ENCODE data around the gene TEX10. TPM values are rescaled to one million over a fixed set of nuclear protein-coding genes. Genes with fewer than 3 reads are reported as not detected.

TEX10 gene
- total and polyA plus RNA-seq, 2 donors, result 13.6 to 35.0 TPM

- DNase-seq (ENCODE audit: low read depth in 6 of 9, low spot score in 9 of 9), result no peak
- H3K36me3 ChIP-seq (ENCODE audit: control insufficient read depth in 2 of 2, insufficient read depth in 2 of 2, low read length in 1 of 2), result no peaks in the 10 kb centered on the region
- H3K9me3 ChIP-seq (ENCODE audit: control insufficient read depth in 2 of 2, insufficient read depth in 1 of 2, low read length in 1 of 2), result peaks cover 2 to 4% of the 10 kb centered on the region in 2 donors
- H3K4me1 ChIP-seq (ENCODE audit: control insufficient read depth in 2 of 2, insufficient read depth in 2 of 2, low read length in 2 of 2), result no peaks in the 10 kb centered on the region
- 95% methylated on average over 4 of the region's 4 CpGs for WGBS
- H3K4me3 ChIP-seq (ENCODE audit: low read length in 2 of 2), result no peak overlapping the region
- H3K27ac ChIP-seq (ENCODE audit: low read depth in 1 of 2, low read length in 1 of 2), result no peak overlapping the region
- no peaks in the 10 kb centered on the region for H3K27me3 ChIP-seq (ENCODE audit: control insufficient read depth in 2 of 2, insufficient read depth in 1 of 2, low read length in 1 of 2)
Observed at GRCh38 chr9:100379862-100380261, 27.1 kb upstream of the TEX10 start.

GRCh38 chr9:100377015-100377414, 24.3 kb upstream of the TEX10 start:
- DNase-seq (ENCODE audit: low read depth in 6 of 9, low spot score in 9 of 9), result no peak
- H3K36me3 ChIP-seq (ENCODE audit: control insufficient read depth in 2 of 2, insufficient read depth in 2 of 2, low read length in 1 of 2), result no peaks in the 10 kb centered on the region
- WGBS, result 47% methylated on average over 5 of the region's 5 CpGs

GRCh38 chr9:100375658-100376057, 22.9 kb upstream of the TEX10 start:
- peaks cover 2 to 4% of the 10 kb centered on the region in 2 donors for H3K9me3 ChIP-seq (ENCODE audit: control insufficient read depth in 2 of 2, insufficient read depth in 1 of 2, low read length in 1 of 2)
- no peak overlapping the region for H3K27ac ChIP-seq (ENCODE audit: low read depth in 1 of 2, low read length in 1 of 2)
- H3K4me1 ChIP-seq (ENCODE audit: control insufficient read depth in 2 of 2, insufficient read depth in 2 of 2, low read length in 2 of 2), result no peaks in the 10 kb centered on the region
- H3K36me3 ChIP-seq (ENCODE audit: control insufficient read depth in 2 of 2, insufficient read depth in 2 of 2, low read length in 1 of 2), result no peaks in the 10 kb centered on the region
- no peaks in the 10 kb centered on the region for H3K27me3 ChIP-seq (ENCODE audit: control insufficient read depth in 2 of 2, insufficient read depth in 1 of 2, low read length in 1 of 2)
- WGBS, result 96% methylated on average over 5 of the region's 5 CpGs
- no peak for DNase-seq (ENCODE audit: low read depth in 6 of 9, low spot score in 9 of 9)
- no peak overlapping the region for H3K4me3 ChIP-seq (ENCODE audit: low read length in 2 of 2)

More at GRCh38 chr9:100377015-100377414, 24.3 kb upstream of the TEX10 start:
- Histone ChIP-seq H3K27me3 (ENCODE audit: control insufficient read depth in 2 of 2, insufficient read depth in 1 of 2, low read length in 1 of 2) (no peaks in the 10 kb centered on the region), H3K27ac (ENCODE audit: low read depth in 1 of 2, low read length in 1 of 2) (no peak overlapping the region), H3K4me3 (ENCODE audit: low read length in 2 of 2) (no peak overlapping the region), H3K9me3 (ENCODE audit: control insufficient read depth in 2 of 2, insufficient read depth in 1 of 2, low read length in 1 of 2) (peaks cover 2 to 4% of the 10 kb centered on the region in 2 donors), H3K4me1 (ENCODE audit: control insufficient read depth in 2 of 2, insufficient read depth in 2 of 2, low read length in 2 of 2) (no peaks in the 10 kb centered on the region)

GRCh38 chr9:100372648-100373047, 19.9 kb upstream of the TEX10 start:
- Histone ChIP-seq H3K4me3 (ENCODE audit: low read length in 2 of 2) (no peak overlapping the region), H3K27me3 (ENCODE audit: control insufficient read depth in 2 of 2, insufficient read depth in 1 of 2, low read length in 1 of 2) (no peaks in the 10 kb centered on the region), H3K36me3 (ENCODE audit: control insufficient read depth in 2 of 2, insufficient read depth in 2 of 2, low read length in 1 of 2) (no peaks in the 10 kb centered on the region), H3K4me1 (ENCODE audit: control insufficient read depth in 2 of 2, insufficient read depth in 2 of 2, low read length in 2 of 2) (no peaks in the 10 kb centered on the region), H3K27ac (ENCODE audit: low read depth in 1 of 2, low read length in 1 of 2) (no peak overlapping the region), H3K9me3 (ENCODE audit: control insufficient read depth in 2 of 2, insufficient read depth in 1 of 2, low read length in 1 of 2) (peaks cover 2 to 7% of the 10 kb centered on the region in 2 donors)
- DNase-seq (ENCODE audit: low read depth in 6 of 9, low spot score in 9 of 9), result no peak
- WGBS, result 99% methylated on average over 3 of the region's 3 CpGs

GRCh38 chr9:100370064-100370723, 17.5 kb upstream of the TEX10 start:
- peaks cover 0 to 4% of the 10 kb centered on the region in 2 donors for H3K9me3 ChIP-seq (ENCODE audit: control insufficient read depth in 2 of 2, insufficient read depth in 1 of 2, low read length in 1 of 2)
- WGBS, result 99% methylated on average over 7 of the region's 7 CpGs
- no peaks in the 10 kb centered on the region for H3K27me3 ChIP-seq (ENCODE audit: control insufficient read depth in 2 of 2, insufficient read depth in 1 of 2, low read length in 1 of 2)
- no peak for DNase-seq (ENCODE audit: low read depth in 6 of 9, low spot score in 9 of 9)
- no peaks in the 10 kb centered on the region for H3K36me3 ChIP-seq (ENCODE audit: control insufficient read depth in 2 of 2, insufficient read depth in 2 of 2, low read length in 1 of 2)
- H3K4me3 ChIP-seq (ENCODE audit: low read length in 2 of 2), result no peak overlapping the region
- H3K4me1 ChIP-seq (ENCODE audit: control insufficient read depth in 2 of 2, insufficient read depth in 2 of 2, low read length in 2 of 2), result no peaks in the 10 kb centered on the region
- H3K27ac ChIP-seq (ENCODE audit: low read depth in 1 of 2, low read length in 1 of 2), result no peak overlapping the region

- Histone ChIP-seq H3K9me3 (ENCODE audit: control insufficient read depth in 2 of 2, insufficient read depth in 1 of 2, low read length in 1 of 2) (peaks cover 0 to 9% of the 10 kb centered on the region in 2 donors), H3K4me1 (ENCODE audit: control insufficient read depth in 2 of 2, insufficient read depth in 2 of 2, low read length in 2 of 2) (no peaks in the 10 kb centered on the region), H3K27ac (ENCODE audit: low read depth in 1 of 2, low read length in 1 of 2) (no peak overlapping the region), H3K36me3 (ENCODE audit: control insufficient read depth in 2 of 2, insufficient read depth in 2 of 2, low read length in 1 of 2) (no peaks in the 10 kb centered on the region), H3K27me3 (ENCODE audit: control insufficient read depth in 2 of 2, insufficient read depth in 1 of 2, low read length in 1 of 2) (no peaks in the 10 kb centered on the region), H3K4me3 (ENCODE audit: low read length in 2 of 2) (no peak overlapping the region)
- 87% methylated on average over 9 of the region's 9 CpGs for WGBS
- DNase-seq (ENCODE audit: low read depth in 6 of 9, low spot score in 9 of 9), result no peak
Observed at GRCh38 chr9:100368672-100369071, 15.9 kb upstream of the TEX10 start.

- no peak for DNase-seq (ENCODE audit: low read depth in 6 of 9, low spot score in 9 of 9)
- Histone ChIP-seq H3K4me1 (ENCODE audit: control insufficient read depth in 2 of 2, insufficient read depth in 2 of 2, low read length in 2 of 2) (no peaks in the 10 kb centered on the region), H3K27me3 (ENCODE audit: control insufficient read depth in 2 of 2, insufficient read depth in 1 of 2, low read length in 1 of 2) (no peaks in the 10 kb centered on the region), H3K9me3 (ENCODE audit: control insufficient read depth in 2 of 2, insufficient read depth in 1 of 2, low read length in 1 of 2) (peaks cover 0 to 9% of the 10 kb centered on the region in 2 donors), H3K27ac (ENCODE audit: low read depth in 1 of 2, low read length in 1 of 2) (no peak overlapping the region), H3K36me3 (ENCODE audit: control insufficient read depth in 2 of 2, insufficient read depth in 2 of 2, low read length in 1 of 2) (no peaks in the 10 kb centered on the region), H3K4me3 (ENCODE audit: low read length in 2 of 2) (no peak overlapping the region)
- 97% methylated on average over 5 of the region's 5 CpGs for WGBS
Observed at GRCh38 chr9:100366121-100366520, 13.4 kb upstream of the TEX10 start.

GRCh38 chr9:100364013-100364412, 11.3 kb upstream of the TEX10 start:
- DNase-seq (ENCODE audit: low read depth in 6 of 9, low spot score in 9 of 9), result no peak
- no peaks in the 10 kb centered on the region for H3K4me1 ChIP-seq (ENCODE audit: control insufficient read depth in 2 of 2, insufficient read depth in 2 of 2, low read length in 2 of 2)
- peaks cover 0 to 9% of the 10 kb centered on the region in 2 donors for H3K9me3 ChIP-seq (ENCODE audit: control insufficient read depth in 2 of 2, insufficient read depth in 1 of 2, low read length in 1 of 2)
- H3K36me3 ChIP-seq (ENCODE audit: control insufficient read depth in 2 of 2, insufficient read depth in 2 of 2, low read length in 1 of 2), result no peaks in the 10 kb centered on the region
- no peak overlapping the region for H3K27ac ChIP-seq (ENCODE audit: low read depth in 1 of 2, low read length in 1 of 2)
- 98% methylated on average over 8 of the region's 8 CpGs for WGBS
- H3K4me3 ChIP-seq (ENCODE audit: low read length in 2 of 2), result no peak overlapping the region
- H3K27me3 ChIP-seq (ENCODE audit: control insufficient read depth in 2 of 2, insufficient read depth in 1 of 2, low read length in 1 of 2), result no peaks in the 10 kb centered on the region

- WGBS, result 99% methylated on average over 3 of the region's 3 CpGs
- Histone ChIP-seq H3K4me3 (ENCODE audit: low read length in 2 of 2) (no peak overlapping the region), H3K27ac (ENCODE audit: low read depth in 1 of 2, low read length in 1 of 2) (no peak overlapping the region), H3K27me3 (ENCODE audit: control insufficient read depth in 2 of 2, insufficient read depth in 1 of 2, low read length in 1 of 2) (no peaks in the 10 kb centered on the region), H3K9me3 (ENCODE audit: control insufficient read depth in 2 of 2, insufficient read depth in 1 of 2, low read length in 1 of 2) (peaks cover 0 to 3% of the 10 kb centered on the region in 2 donors), H3K36me3 (ENCODE audit: control insufficient read depth in 2 of 2, insufficient read depth in 2 of 2, low read length in 1 of 2) (no peaks in the 10 kb centered on the region), H3K4me1 (ENCODE audit: control insufficient read depth in 2 of 2, insufficient read depth in 2 of 2, low read length in 2 of 2) (no peaks in the 10 kb centered on the region)
- DNase-seq (ENCODE audit: low read depth in 6 of 9, low spot score in 9 of 9), result no peak
Observed at GRCh38 chr9:100359057-100359456, 6.3 kb upstream of the TEX10 start.

Measured in thymus (tissue), 11 donors.